Astrocyte (in vitro differentiated cells and primary cell): ENCODE measurements around the gene TERT. TPM values are rescaled to one million over a fixed set of nuclear protein-coding genes. Genes with fewer than 3 reads are reported as not detected.

Experiments
- DNase-seq: peaks from one replicate; pipeline ENCODE4 v3.0.0-alpha.2; 2010; ENCODE audit warnings: low read depth
- FAIRE-seq: peaks from 2 replicates; lab custom pipeline; 2011; peaks lifted over from hg19 to GRCh38; lab: Jason Lieb, UNC
- H2AFZ ChIP-seq: 2 replicates; pipeline ENCODE4 v1.6.0; 2012; ENCODE audit warnings: low read depth, low read length, inconsistent platforms
- H3K27ac ChIP-seq: 2 replicates; pipeline ENCODE4 v1.5.1; 2011; ENCODE audit warnings: low read depth, low read length, inconsistent platforms
- H3K27me3 ChIP-seq: 2 replicates; pipeline ENCODE4 v1.6.0; 2011; ENCODE audit warnings: low read length, inconsistent platforms; ENCODE audit not compliant: insufficient read depth
- H3K36me3 ChIP-seq: 2 replicates; pipeline ENCODE4 v1.5.1; 2011; ENCODE audit warnings: low read length, inconsistent platforms; ENCODE audit not compliant: insufficient read depth
- H3K4me1 ChIP-seq: 2 replicates; pipeline ENCODE4 v1.5.1; 2011; ENCODE audit warnings: low read length, inconsistent platforms; ENCODE audit not compliant: insufficient read depth
- H3K4me2 ChIP-seq: 2 replicates; pipeline ENCODE4 v1.6.0; 2012; ENCODE audit warnings: low read length, inconsistent platforms
- H3K4me3 ChIP-seq: 2 replicates; pipeline ENCODE4 v1.5.1; 2011; ENCODE audit warnings: low read depth, mild to moderate bottlenecking, low read length, inconsistent platforms; ENCODE audit not compliant: insufficient read depth
- H3K79me2 ChIP-seq: 2 replicates; pipeline ENCODE4 v1.6.0; 2012; ENCODE audit warnings: mild to moderate bottlenecking, low read length, inconsistent platforms; ENCODE audit not compliant: insufficient read depth
- H3K9ac ChIP-seq: 2 replicates; pipeline ENCODE4 v1.6.0; 2012; ENCODE audit warnings: mild to moderate bottlenecking, low read length, inconsistent platforms
- H3K9me3 ChIP-seq: 2 replicates; pipeline ENCODE4 v1.5.1; 2012; ENCODE audit warnings: low read depth, mild to moderate bottlenecking, low read length, inconsistent platforms; ENCODE audit not compliant: insufficient read depth
- H4K20me1 ChIP-seq: 2 replicates; pipeline ENCODE4 v1.6.0; 2012; ENCODE audit warnings: low read length, inconsistent platforms; ENCODE audit not compliant: insufficient read depth
- H3K27ac Mint-ChIP-seq: one replicate; pipeline ENCODE4 v1.8.0; 2021; ENCODE audit warnings: mild to moderate bottlenecking, mixed read lengths; ENCODE audit not compliant: unreplicated experiment
- H3K27me3 Mint-ChIP-seq: one replicate; pipeline ENCODE4 v1.8.0; 2021; ENCODE audit warnings: low read depth, mixed read lengths; ENCODE audit not compliant: unreplicated experiment
- H3K36me3 Mint-ChIP-seq: one replicate; pipeline ENCODE4 v1.8.0; 2021; ENCODE audit warnings: low read depth, mixed read lengths; ENCODE audit not compliant: unreplicated experiment
- H3K4me1 Mint-ChIP-seq: one replicate; pipeline ENCODE4 v1.8.0; 2021; ENCODE audit warnings: low read depth, mixed read lengths; ENCODE audit not compliant: unreplicated experiment
- H3K4me3 Mint-ChIP-seq: one replicate; pipeline ENCODE4 v1.8.0; 2021; ENCODE audit warnings: mild to moderate bottlenecking, moderate library complexity, mixed read lengths; ENCODE audit not compliant: unreplicated experiment
- H3K9me3 Mint-ChIP-seq: one replicate; pipeline ENCODE4 v1.8.0; 2021; ENCODE audit warnings: mild to moderate bottlenecking, mixed read lengths; ENCODE audit not compliant: unreplicated experiment
- EZH2 ChIP-seq: IDR thresholded peaks from 2 replicates; pipeline ENCODE4 v1.6.1; 2012; ENCODE audit warnings: mild to moderate bottlenecking, low read length, inconsistent platforms; ENCODE audit not compliant: insufficient read depth
- total RNA-seq: library from RNA; stranded (reverse); gene quantifications from 2 replicates; pipeline ENCODE4 v1.2.1, GENCODE V29; 2021
- TF ChIP-seq, protein P1 (sequence below): IDR thresholded peaks from 2 replicates; pipeline ENCODE4 v1.5.1; 2011; ENCODE audit warnings: low read depth, mild to moderate bottlenecking, inconsistent platforms, low read length, moderate library complexity; ENCODE audit not compliant: insufficient read depth

Gene TERT
- total RNA-seq, 1 donor from 2014 or later = 0.50 TPM

- peaks cover 12% of the 10 kb centered on the region for H3K4me1 Mint-ChIP-seq
- no peak overlapping the region for H3K4me3 ChIP-seq
- no peak overlapping the region for H3K4me2 ChIP-seq
- peaks cover 23% of the 10 kb centered on the region for H4K20me1 ChIP-seq
- no peaks in the 10 kb centered on the region for H3K79me2 ChIP-seq
- no peak overlapping the region for H2AFZ ChIP-seq
- H3K27ac ChIP-seq = no peak overlapping the region
- no peaks in the 10 kb centered on the region for H3K27me3 ChIP-seq
- no peaks in the 10 kb centered on the region for H3K4me1 ChIP-seq
- H3K36me3 ChIP-seq = peaks cover 19% of the 10 kb centered on the region
- FAIRE-seq = no peak
- peaks cover 23% of the 10 kb centered on the region for H3K9me3 Mint-ChIP-seq
- no peak for TF ChIP-seq EZH2
- TF ChIP-seq, protein P1, sequence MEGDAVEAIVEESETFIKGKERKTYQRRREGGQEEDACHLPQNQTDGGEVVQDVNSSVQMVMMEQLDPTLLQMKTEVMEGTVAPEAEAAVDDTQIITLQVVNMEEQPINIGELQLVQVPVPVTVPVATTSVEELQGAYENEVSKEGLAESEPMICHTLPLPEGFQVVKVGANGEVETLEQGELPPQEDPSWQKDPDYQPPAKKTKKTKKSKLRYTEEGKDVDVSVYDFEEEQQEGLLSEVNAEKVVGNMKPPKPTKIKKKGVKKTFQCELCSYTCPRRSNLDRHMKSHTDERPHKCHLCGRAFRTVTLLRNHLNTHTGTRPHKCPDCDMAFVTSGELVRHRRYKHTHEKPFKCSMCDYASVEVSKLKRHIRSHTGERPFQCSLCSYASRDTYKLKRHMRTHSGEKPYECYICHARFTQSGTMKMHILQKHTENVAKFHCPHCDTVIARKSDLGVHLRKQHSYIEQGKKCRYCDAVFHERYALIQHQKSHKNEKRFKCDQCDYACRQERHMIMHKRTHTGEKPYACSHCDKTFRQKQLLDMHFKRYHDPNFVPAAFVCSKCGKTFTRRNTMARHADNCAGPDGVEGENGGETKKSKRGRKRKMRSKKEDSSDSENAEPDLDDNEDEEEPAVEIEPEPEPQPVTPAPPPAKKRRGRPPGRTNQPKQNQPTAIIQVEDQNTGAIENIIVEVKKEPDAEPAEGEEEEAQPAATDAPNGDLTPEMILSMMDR = no peak
- no peak for DNase-seq
- no peak overlapping the region for H3K27ac Mint-ChIP-seq
- peaks cover under 1% of the 10 kb centered on the region for H3K9me3 ChIP-seq
- H3K4me3 Mint-ChIP-seq = no peak overlapping the region
- no peaks in the 10 kb centered on the region for H3K27me3 Mint-ChIP-seq
- H3K36me3 Mint-ChIP-seq = peaks cover 47% of the 10 kb centered on the region
- no peak overlapping the region for H3K9ac ChIP-seq
These were observed 28.3 kb upstream of the TERT start for GRCh38 chr5:1322955-1323802.

DNA sequence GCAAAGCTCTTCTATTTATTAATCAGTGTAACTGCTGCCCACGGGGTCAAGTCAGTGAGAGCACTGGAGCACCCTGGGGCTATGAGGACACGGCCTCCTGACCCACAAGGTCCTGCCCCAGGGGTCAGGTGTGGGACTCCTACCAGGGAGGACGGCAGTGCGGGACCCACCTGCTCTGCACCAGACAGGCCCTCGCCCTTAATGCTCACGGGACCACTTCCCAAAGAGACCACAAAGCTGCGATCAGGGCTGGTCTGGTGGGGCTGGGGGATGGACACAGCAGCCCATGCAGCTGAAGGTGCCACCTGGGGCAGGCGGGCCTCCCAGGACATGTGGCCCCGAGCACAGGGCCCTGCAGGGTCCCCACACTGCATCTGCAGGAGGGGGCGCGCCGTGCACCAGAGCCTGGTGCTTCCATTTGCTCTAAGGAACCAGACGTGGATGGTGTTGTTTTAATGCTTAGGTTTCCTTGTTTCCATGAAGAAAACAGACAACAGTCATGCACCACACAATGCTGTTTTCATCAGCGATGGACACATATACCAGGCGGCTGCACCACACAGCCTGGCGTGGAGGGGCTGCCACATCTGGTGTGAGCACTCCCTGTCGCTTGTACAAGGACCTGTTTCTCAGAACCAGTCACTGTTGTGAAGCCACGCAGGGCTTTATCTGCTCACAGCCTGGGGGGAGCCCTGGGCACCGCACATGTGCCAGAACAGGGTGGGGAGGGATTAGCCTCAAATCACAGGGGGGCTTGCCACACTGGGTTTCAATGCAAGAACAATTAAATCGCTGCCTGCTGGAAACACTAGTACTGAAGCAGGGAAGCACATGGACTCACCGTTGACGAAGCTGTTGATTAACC, 27.4 kb upstream of the TERT start:
- H3K4me1 ChIP-seq = no peaks in the 10 kb centered on the region
- no peak for FAIRE-seq
- no peak for DNase-seq
- no peak overlapping the region for H2AFZ ChIP-seq
- Mint-ChIP-seq H3K27me3 (no peaks in the 10 kb centered on the region), H3K9me3 (peaks cover 18% of the 10 kb centered on the region), H3K36me3 (peaks cover 49% of the 10 kb centered on the region), H3K4me1 (peaks cover 8% of the 10 kb centered on the region), H3K27ac (no peak overlapping the region), H3K4me3 (no peak overlapping the region)
- H3K4me3 ChIP-seq = no peak overlapping the region
- H3K9ac ChIP-seq = no peak overlapping the region
- H3K27me3 ChIP-seq = no peaks in the 10 kb centered on the region
- TF ChIP-seq, protein P1 = no peak
- TF ChIP-seq EZH2 = no peak
- H3K4me2 ChIP-seq = no peak overlapping the region
- H3K36me3 ChIP-seq = peaks cover 21% of the 10 kb centered on the region
- H3K79me2 ChIP-seq = no peaks in the 10 kb centered on the region
- H4K20me1 ChIP-seq = peaks cover 18% of the 10 kb centered on the region
- H3K27ac ChIP-seq = no peak overlapping the region
- no peaks in the 10 kb centered on the region for H3K9me3 ChIP-seq
